NB4 (cell line): Measurements from ENCODE around the gene OBP2A.
"Not testable (repeated sequence)": the region's sequence is repeated elsewhere in the genome, so short reads cannot be mapped to it uniquely, and the experiment has no call there.

Experiments
- CTCF ChIP-seq: IDR thresholded peaks from one replicate; pipeline ENCODE4 v1.5.1; 2012; ENCODE audit warnings: low read depth, low read length
- MAX ChIP-seq: IDR thresholded peaks from 2 replicates; pipeline ENCODE4 v1.6.1; 2011; ENCODE audit warnings: low read depth, low read length
- POLR2A ChIP-seq: IDR thresholded peaks from 2 replicates; pipeline ENCODE4 v1.6.1; 2011; ENCODE audit warnings: mild to moderate bottlenecking; ENCODE audit not compliant: insufficient read length; ENCODE audit errors: extremely low read depth

GRCh38 chr9:135534826-135535225 lies 11.1 kb upstream of the OBP2A start:
- not testable (repeated sequence) for TF ChIP-seq CTCF, POLR2A, MAX
